Activated T-cell treated with anti-CD3 and anti-CD28 coated beads for 24 hours (primary cell): Measurements from ENCODE around the gene UBXN6.

Source experiments
- DNase-seq: peaks from one replicate; pipeline ENCODE4 v3.0.0-alpha.2; 2020; ENCODE audit warnings: low read depth

The UBXN6 gene

DNA sequence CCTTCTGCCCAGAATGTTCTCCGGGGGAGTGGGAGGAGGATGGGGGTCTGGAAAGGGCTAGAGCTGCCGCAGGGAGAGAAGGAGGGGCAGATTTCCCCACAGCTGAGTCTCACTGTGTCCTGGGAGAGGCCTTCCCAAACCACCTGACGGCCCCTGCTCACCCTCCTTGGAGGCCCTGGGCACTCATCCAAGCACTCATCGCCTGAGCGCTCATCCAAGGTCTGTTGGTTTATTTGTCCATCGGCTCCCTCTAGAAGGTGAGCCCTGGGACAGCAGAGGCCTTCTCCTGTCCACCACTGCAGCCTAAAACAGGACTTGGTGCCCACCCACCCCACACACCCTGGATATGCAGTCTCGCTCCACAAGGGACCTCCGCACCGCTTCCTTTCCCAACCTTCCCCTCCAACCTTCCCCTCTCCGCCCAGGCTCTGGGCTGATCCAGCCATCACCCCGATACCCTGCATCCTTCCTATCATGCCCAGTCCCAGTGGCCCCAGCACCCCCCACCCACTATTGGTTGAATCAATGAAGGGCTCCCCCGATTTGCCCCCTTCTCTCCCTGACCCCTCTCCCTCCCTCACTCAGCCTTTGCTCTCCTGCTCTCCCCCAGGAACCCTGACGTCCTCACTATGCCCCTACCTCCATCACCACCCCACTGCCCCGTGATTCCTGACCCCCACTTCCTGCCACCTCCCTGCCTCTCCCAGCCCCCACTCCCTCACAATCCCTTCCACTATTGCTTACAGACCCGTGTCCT, 1.7 kb downstream of the UBXN6 start:
- no peak for DNase-seq

GRCh38 chr19:4454747-4455718, 2.6 kb downstream of the UBXN6 start:
- DNase-seq = no peak

DNA sequence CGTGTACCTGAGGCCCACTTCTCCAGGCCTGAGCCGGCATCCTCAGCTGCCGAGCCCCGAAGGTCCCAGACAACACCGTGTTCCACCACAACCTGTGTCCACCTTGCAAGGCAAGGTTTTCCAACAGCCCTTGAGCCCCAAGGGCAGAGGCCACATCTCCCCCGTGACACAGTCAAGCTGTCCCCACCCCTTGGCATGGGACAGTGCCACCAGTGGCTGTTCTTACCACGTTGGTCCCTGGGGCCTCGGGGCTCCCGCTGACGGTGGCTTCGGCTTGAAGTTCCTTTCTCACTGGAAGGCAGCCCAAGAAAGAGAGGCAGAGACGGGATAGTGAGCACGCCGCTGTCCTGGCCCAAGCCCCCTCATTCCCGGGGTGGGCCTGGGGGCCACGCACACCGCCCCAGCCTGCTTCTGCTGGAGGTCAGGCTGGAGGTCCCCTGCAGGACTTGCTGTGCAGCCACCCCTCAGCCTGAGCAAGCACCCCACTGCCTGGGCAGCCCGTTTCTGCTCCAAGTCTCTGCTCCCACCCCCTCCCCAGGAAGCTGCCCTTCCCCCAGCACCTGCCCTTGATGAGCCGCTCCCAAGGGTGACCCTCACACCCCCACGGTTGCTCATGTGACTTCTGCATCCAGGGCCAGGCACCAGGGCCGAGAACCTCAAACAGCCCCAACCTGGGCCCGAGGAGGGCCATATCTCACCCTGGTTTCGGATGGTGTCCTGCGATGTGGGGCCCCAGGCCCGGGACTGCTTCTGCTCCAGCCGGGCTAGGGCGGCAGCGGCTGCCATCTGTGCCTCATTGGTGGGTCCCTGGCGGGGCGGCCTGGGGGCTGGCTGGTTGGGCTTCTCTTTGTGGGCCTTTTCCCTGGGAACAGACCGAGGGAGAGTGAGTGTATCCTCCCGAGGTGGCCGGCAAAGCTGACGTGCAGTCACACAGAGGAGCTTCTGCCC, 4.1 kb downstream of the UBXN6 start:
- DNase-seq = no peak

DNA sequence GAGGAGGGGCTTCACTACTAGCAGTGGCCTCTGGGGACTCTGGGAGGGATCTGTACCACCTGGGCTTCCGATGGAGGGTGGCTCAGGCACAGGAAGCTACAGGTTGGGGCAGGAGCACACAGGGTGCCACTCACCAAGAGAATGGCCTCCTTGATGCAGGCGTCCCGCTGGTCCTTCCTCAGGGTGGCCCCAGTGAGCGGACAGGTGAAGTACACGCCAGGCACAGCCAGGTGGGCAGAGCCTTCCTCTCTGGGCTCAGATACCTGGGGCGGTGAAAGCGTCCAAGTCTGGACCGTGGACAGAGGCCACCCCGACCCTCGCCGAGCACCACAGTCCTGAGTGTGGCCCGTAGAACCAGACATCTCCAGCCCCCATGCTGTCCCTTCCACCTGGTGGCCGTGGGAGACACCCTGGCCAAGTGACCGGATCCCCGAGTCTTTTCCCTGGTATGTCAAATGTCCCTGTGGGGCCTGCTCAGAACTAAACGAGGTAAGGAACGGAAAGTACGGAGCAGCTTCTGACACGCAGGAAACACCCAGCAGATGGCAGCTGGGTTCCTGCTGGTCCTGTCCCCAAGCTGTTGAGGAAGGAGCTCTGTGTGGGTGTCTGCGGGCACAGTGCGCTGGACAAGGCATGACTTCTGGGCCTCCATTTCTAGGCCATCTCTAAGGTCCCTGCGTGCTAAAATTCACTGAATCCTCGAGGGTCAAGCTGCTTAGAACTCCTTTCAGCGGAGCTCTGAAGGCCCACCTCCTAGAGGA, 5.2 kb downstream of the UBXN6 start:
- no peak for DNase-seq

- no peak for DNase-seq
Observed at GRCh38 chr19:4449639-4450028, 8.0 kb downstream of the UBXN6 start.

GRCh38 chr19:4449022-4449638, 8.5 kb downstream of the UBXN6 start:
- no peak for DNase-seq

- DNase-seq = no peak
Observed at GRCh38 chr19:4448147-4448985, 9.2 kb downstream of the UBXN6 start.

DNA sequence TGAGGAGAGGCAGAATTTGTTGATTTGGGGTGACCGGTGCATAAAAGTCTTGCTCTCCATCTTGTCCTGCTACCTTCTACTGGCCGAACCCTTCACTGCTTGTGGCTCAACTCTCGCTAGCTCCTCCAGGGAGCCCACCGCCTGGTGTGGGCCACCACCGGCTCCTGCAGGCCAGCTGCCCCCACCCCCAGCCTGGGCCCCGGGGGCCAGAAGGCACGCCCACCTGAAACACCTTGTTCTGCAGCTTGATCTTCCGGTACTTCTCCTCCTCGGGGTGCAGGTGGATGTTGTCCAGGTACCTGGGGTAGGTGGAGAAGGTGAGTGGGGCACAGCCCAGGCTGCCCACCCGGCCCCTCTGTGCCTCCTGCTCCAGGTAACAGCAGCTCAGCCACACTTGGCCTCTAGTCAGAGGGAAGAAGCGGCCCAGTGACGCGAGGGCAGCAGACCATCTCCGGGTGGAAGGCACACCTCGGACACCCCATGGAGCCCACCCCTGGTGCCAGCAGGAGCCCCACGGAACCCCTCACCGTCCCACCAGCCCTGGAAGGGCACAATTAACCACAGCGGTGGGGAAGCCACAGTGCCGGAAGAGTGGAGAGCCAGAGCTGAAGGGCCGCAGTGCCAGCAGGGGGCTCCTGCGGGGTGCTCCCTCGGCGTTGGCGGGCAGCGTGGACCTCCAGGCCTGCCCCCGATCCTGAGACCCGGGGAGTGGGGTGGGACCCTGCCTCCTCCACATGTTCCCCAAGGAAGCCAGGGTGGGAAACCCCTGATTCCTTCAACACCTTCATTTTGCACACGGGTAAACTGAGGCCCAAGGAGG, 10.1 kb downstream of the UBXN6 start:
- DNase-seq = no peak

- DNase-seq = no peak
Observed at GRCh38 chr19:4446704-4447200, 10.8 kb downstream of the UBXN6 start.

DNA sequence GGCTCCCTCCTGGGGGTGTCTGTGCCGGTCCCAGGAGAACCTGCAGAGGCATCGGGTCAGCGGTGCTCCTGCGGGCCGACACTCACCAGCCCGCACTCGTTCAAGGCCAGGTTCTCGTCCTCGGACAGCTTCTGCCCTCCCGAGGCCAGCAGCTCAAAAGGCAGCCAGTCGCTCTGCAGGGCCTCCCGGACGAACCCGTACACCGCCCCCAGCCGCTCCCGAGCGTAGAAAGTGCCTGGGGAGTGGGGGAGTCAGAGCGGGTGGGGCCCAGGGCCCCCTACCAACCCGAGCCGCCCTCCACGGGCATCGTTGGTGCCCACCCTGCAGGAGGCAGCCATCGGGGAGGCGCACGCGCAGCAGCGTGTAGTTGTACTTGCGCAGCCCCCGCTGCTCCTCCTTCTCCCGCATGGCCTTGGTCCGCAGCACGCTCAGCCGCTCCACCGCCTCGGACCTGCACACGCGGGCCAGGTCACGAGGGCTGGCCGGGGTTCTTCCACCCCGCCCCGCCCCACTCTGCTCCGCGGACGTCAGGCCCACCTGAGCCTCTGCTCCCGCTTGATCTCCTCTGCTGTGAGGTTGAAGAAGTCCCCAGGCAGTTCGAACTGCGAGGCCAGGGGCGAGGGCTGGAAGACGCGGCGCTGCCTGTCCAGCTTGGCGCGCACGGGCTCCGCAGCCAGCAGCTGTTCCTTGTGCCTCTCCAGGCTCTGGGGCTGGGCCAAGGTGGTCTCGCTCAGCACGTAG, 11.5 kb downstream of the UBXN6 start:
- DNase-seq = no peak

DNA sequence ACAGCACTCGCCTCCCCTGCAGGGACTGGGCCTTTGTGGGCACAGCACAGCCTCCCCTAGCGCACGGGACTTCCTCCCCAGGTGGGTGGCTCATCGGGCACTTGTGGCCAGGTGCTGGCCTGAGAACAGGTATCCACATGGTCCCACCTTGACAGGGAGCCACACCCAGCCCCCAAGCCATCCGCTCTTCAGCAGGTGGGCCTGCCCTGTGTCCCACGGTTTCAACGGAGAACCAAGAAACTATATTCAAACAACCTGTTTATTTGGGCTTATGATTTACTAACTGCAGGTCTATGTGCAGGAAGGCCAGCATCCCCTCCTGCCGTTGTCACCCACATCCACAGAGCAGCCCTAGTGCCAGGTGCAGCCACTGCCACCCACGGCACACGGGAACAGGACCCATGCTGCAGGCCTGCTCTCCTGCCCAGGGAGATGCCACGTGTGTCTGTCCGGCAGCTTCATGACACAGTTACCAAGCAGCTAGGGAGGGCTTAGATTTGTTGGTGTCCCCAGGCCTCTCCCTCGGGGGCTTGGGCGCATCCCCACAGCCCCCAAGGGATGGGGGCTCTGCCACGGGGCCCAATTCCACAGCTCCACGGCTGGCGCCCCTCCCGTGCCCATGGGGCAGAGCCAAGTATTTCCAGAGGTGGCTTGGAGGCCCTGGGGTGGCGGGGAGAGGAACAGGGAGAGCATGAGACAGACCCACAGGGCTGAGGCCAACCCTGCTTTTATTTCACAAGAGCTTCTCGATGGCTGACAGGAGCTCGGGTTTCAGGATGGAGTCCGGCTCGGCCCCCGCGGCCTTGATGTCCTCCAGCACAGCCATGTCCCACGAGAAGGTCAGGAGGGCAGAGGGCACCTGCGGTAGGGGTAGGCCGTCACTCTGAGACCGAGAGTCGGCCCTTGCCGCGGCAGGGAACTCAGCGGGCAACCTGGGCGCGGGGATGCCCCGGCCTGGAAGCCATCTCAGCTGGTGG, 12.5 kb downstream of the UBXN6 start:
- DNase-seq = no peak

DNA sequence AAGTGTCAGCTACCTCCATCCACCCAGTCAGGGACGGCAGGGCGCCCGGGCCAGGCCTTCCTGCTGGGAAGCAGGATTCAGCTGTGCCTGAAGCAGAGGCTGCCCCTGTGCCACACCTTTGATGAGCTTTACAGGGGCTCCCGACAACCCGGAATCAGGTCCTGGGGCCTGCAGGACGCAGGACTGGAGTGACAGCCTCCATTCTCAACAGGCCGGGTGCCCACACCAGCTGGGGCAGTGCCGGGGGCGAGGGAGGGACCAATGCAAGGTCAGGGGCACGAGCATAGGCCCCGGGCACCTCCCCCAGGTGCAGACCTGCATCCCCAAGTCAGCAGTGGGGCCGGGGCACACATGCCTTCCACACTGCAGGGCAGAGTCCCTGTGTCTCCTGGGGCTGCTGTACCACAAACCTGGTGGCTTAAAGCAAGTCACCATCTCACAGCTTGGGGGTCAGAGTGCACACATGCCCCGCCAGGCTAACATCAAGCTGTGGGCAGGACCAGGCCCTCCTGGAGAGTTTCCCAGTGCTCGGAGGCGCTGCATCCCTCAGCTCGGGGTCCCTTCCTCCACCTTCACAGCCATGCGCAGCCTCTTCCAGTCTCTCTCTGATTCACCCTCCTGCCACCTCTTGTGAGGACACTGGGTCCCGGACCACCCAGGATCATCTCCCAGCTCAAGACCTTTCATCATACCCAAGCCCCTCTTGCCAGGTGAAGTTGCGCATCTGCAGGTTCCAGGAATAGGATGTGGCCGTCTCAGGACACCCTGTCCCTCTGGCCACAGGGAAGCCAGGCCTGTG, 13.4 kb downstream of the UBXN6 start:
- DNase-seq = no peak

DNA sequence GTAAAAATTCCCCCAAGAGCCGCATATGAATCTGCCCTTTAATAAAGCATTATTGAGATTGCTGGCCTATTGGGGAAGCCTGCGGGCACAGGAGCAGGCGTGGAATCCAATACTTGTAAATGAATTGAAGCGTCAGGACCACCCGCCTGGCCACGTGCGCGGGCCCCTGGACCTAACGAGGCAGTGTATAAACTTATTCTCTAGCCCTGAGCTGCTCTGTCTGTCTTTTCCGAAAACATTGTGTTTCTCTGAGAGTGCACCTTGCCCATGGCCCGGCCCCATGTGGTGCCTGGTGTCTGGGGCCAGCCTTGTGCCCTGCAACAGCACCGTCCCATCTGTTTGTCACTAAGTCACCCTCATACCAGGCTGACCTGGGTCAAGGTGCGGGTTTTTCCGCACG, 14.4 kb downstream of the UBXN6 start:
- no peak for DNase-seq

- no peak for DNase-seq
Observed at GRCh38 chr19:4442819-4443146, 14.8 kb downstream of the UBXN6 start.

GRCh38 chr19:4441994-4442818, 15.4 kb downstream of the UBXN6 start:
- no peak for DNase-seq
